Measurements from ENCODE around the gene CCDC9. TPM values are rescaled to one million over a fixed set of nuclear protein-coding genes. Genes with fewer than 3 reads are reported as not detected.
"Not testable (repeated sequence)": the region's sequence is repeated elsewhere in the genome, so short reads cannot be mapped to it uniquely, and the experiment has no call there.

Gene CCDC9
- total and polyA plus RNA-seq, 2 donors (not counting 1 experiment from before 2014, with no cell fraction given): 7.2 to 8.1 TPM

GRCh38 chr19:47275791-47276461, 19.6 kb downstream of the CCDC9 start:
- Histone ChIP-seq H3K79me2 (ENCODE audit: control insufficient read depth, insufficient read depth, low read length) (no peaks in the 10 kb centered on the region), H3K27ac (ENCODE audit: insufficient read depth, low read length) (peak overlapping the region; percentile 79), H3K4me3 (replicated peaks in 1 of 4; ENCODE audit: control extremely low read depth in 1 of 4, insufficient read depth in 1 of 4, low read depth in 3 of 4, low read length in 4 of 4) (peak overlapping the region in 3 of 4 experiments; percentile 2 to 54 (median 29)), H3K9ac (ENCODE audit: insufficient read depth, low read length) (peak overlapping the region; percentile 74), H3K27me3 (ENCODE audit: control insufficient read depth, insufficient read depth, low read length) (no peaks in the 10 kb centered on the region), H3K9me3 (ENCODE audit: control insufficient read depth, insufficient read depth, low read depth, low read length) (no peaks in the 10 kb centered on the region), H3K4me1 (ENCODE audit: control insufficient read depth, extremely low read depth, insufficient read depth, low read length) (peaks cover 25% of the 10 kb centered on the region), H3K36me3 (ENCODE audit: control insufficient read depth, insufficient read depth, low read length) (peaks cover 2% of the 10 kb centered on the region), H4K20me1 (ENCODE audit: control insufficient read depth, extremely low read depth, insufficient read depth, low read length) (no peaks in the 10 kb centered on the region), H2AFZ (ENCODE audit: low read length) (no peak overlapping the region), H3K4me2 (ENCODE audit: extremely low read depth, insufficient read depth, low read length) (peak overlapping the region; percentile 82)
- DNase-seq (ENCODE audit: low read depth in 2 of 2): peak; percentile 42 to 73
- TF ChIP-seq, protein P1, sequence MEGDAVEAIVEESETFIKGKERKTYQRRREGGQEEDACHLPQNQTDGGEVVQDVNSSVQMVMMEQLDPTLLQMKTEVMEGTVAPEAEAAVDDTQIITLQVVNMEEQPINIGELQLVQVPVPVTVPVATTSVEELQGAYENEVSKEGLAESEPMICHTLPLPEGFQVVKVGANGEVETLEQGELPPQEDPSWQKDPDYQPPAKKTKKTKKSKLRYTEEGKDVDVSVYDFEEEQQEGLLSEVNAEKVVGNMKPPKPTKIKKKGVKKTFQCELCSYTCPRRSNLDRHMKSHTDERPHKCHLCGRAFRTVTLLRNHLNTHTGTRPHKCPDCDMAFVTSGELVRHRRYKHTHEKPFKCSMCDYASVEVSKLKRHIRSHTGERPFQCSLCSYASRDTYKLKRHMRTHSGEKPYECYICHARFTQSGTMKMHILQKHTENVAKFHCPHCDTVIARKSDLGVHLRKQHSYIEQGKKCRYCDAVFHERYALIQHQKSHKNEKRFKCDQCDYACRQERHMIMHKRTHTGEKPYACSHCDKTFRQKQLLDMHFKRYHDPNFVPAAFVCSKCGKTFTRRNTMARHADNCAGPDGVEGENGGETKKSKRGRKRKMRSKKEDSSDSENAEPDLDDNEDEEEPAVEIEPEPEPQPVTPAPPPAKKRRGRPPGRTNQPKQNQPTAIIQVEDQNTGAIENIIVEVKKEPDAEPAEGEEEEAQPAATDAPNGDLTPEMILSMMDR (conservative IDR thresholded peaks at IDR 0.05 in 1 of 2, IDR thresholded peaks at IDR 0.05 in 1 of 2; ENCODE audit: low read depth in 1 of 2, low read length in 2 of 2): no peak
- no peak for TF ChIP-seq EZH2 (IDR thresholded peaks at IDR 0.05; ENCODE audit: low read length, missing control alignments)

- H2AFZ ChIP-seq (ENCODE audit: low read length); DNase-seq (ENCODE audit: low read depth in 2 of 2); H4K20me1 ChIP-seq (ENCODE audit: control insufficient read depth, extremely low read depth, insufficient read depth, low read length); H3K9ac ChIP-seq (ENCODE audit: insufficient read depth, low read length); H3K27me3 ChIP-seq (ENCODE audit: control insufficient read depth, insufficient read depth, low read length); H3K9me3 ChIP-seq (ENCODE audit: control insufficient read depth, insufficient read depth, low read depth, low read length); H3K79me2 ChIP-seq (ENCODE audit: control insufficient read depth, insufficient read depth, low read length); H3K36me3 ChIP-seq (ENCODE audit: control insufficient read depth, insufficient read depth, low read length): not testable (repeated sequence)
- H3K4me1 ChIP-seq (ENCODE audit: control insufficient read depth, extremely low read depth, insufficient read depth, low read length): peaks cover 25% of the 10 kb centered on the region
- peak overlapping the region; percentile 40 for H3K4me2 ChIP-seq (ENCODE audit: extremely low read depth, insufficient read depth, low read length)
- peak overlapping the region; percentile 79 for H3K27ac ChIP-seq (ENCODE audit: insufficient read depth, low read length)
- H3K4me3 ChIP-seq (replicated peaks in 1 of 4; ENCODE audit: control extremely low read depth in 1 of 4, insufficient read depth in 1 of 4, low read depth in 3 of 4, low read length in 4 of 4): peak overlapping the region in 1 of 4 experiments; percentile 54
Measured at GRCh38 chr19:47276513-47276912, 20.2 kb downstream of the CCDC9 start.

DNA sequence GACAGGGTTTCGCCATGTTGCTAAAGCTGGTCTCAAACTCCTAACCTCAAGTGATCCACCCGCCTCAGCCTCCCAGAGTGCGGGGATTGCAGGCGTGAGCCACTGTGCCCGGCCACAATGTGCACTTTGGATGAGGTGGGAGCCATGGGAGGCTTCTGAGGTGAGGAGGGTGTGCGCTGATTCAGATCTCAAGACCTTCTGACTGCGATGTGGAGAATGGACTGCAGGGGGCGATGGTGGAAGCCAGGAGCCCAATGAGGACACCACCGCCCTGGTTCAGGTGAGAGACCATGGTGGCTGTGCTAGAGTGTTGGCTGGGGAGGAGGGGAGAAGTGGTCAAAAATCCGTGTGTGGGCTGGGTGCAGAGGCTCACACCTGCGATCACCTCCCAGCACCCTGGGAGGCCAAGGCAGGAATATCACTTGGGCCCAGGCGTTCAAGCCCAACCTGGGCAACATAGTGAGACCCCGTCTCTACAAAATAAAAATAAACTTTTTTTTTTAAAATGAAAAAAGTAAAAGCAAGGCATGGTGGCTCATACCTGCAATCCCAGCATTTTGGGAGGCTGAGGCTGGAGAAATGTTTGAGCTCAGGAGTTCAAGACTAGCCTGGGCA, 24.0 kb downstream of the CCDC9 start:
- no peaks in the 10 kb centered on the region for H3K79me2 ChIP-seq (ENCODE audit: control insufficient read depth, insufficient read depth, low read length)

More for the DNA sequence above, 24.0 kb downstream of the CCDC9 start:
- no peak overlapping the region for H3K9ac ChIP-seq (ENCODE audit: insufficient read depth, low read length)
- H4K20me1 ChIP-seq (ENCODE audit: control insufficient read depth, extremely low read depth, insufficient read depth, low read length): no peaks in the 10 kb centered on the region
- H3K36me3 ChIP-seq (ENCODE audit: control insufficient read depth, insufficient read depth, low read length): peaks cover 1% of the 10 kb centered on the region
- no peak for DNase-seq (ENCODE audit: low read depth in 2 of 2)
- TF ChIP-seq, protein P1 (conservative IDR thresholded peaks at IDR 0.05 in 1 of 2, IDR thresholded peaks at IDR 0.05 in 1 of 2; ENCODE audit: low read depth in 1 of 2, low read length in 2 of 2): peak; percentile 39 to 47
- no peak for TF ChIP-seq EZH2 (IDR thresholded peaks at IDR 0.05; ENCODE audit: low read length, missing control alignments)
- H3K27ac ChIP-seq (ENCODE audit: insufficient read depth, low read length): no peak overlapping the region
- H3K4me1 ChIP-seq (ENCODE audit: control insufficient read depth, extremely low read depth, insufficient read depth, low read length): peaks cover 19% of the 10 kb centered on the region
- H3K27me3 ChIP-seq (ENCODE audit: control insufficient read depth, insufficient read depth, low read length): no peaks in the 10 kb centered on the region
- no peak overlapping the region for H3K4me2 ChIP-seq (ENCODE audit: extremely low read depth, insufficient read depth, low read length)
- no peak overlapping the region for H2AFZ ChIP-seq (ENCODE audit: low read length)
- H3K9me3 ChIP-seq (ENCODE audit: control insufficient read depth, insufficient read depth, low read depth, low read length): no peaks in the 10 kb centered on the region
- no peak overlapping the region for H3K4me3 ChIP-seq (replicated peaks in 1 of 4; ENCODE audit: control extremely low read depth in 1 of 4, insufficient read depth in 1 of 4, low read depth in 3 of 4, low read length in 4 of 4)

Measured in fibroblast of lung (primary cell).